SK-N-SH (cell line): Measurements from ENCODE around the gene DGAT2. TPM values are rescaled to one million over a fixed set of nuclear protein-coding genes. Genes with fewer than 3 reads are reported as not detected.

Experiments used
- CTCF ChIA-PET: fragments of 300-600, 350-600 bp; formaldehyde crosslinking; extraction: SDS; loops from one replicate; lab custom pipeline; 2021; lab: Yijun Ruan, JAX
- POLR2A ChIA-PET: fragments of 350-600 bp; sonication (Branson Sonifier 250); formaldehyde crosslinking; extraction: SDS; loops from one replicate; lab custom pipeline; 2020; ENCODE audit warnings: antibody characterized with exemption, inconsistent platforms; lab: Yijun Ruan, JAX
- DNase-seq: peaks from one replicate; pipeline ENCODE4 v3.0.0; 2012
- H2AFZ ChIP-seq: fragments of 200-600 bp; sonication (generic); 2 replicates; pipeline ENCODE4 v1.8.1; 2016; ENCODE audit warnings: antibody characterized with exemption, mild to moderate bottlenecking, low read depth
- H3F3A ChIP-seq: fragments of 200-600 bp; sonication (generic); replicated peaks from 2 replicates; pipeline ENCODE3; 2016; ENCODE audit warnings: antibody characterized with exemption, mild to moderate bottlenecking; ENCODE audit not compliant: insufficient read depth
- H3K27ac ChIP-seq, 2 experiments: fragments of 200-500 bp in 1 of 2; fragments of 200-600 bp in 1 of 2; sonication (Bioruptor generic) in 1 of 2; sonication (generic), shearing (Covaris generic) in 1 of 2; 2 replicates each; pipeline versions ENCODE4 v1.5.1 to v1.6.1; 2014 to 2016; ENCODE audit warnings: low read depth in 2 of 2, inconsistent platforms in 1 of 2, low read length in 1 of 2, mild to moderate bottlenecking in 1 of 2, mixed read lengths in 1 of 2
- H3K27me3 ChIP-seq: fragments of 200-600 bp; sonication (generic), shearing (Covaris generic); 2 replicates; pipeline ENCODE4 v1.6.1; 2016; ENCODE audit warnings: mixed run types; ENCODE audit not compliant: insufficient read depth
- H3K36me3 ChIP-seq, 2 experiments: fragments of 200-500 bp in 1 of 2; fragments of 200-600 bp in 1 of 2; sonication (Bioruptor generic) in 1 of 2; sonication (generic) in 1 of 2; replicated peaks in 1 of 2; 2 replicates each; pipeline versions ENCODE3 to v1.5.1; 2014 to 2016; ENCODE audit warnings: low read length in 1 of 2, mild to moderate bottlenecking in 1 of 2; ENCODE audit not compliant: insufficient read depth in 2 of 2, control insufficient read depth in 1 of 2
- H3K4me1 ChIP-seq, 2 experiments: fragments of 200-500 bp in 1 of 2; fragments of 200-600 bp in 1 of 2; sonication (Bioruptor generic) in 1 of 2; sonication (generic), shearing (Covaris generic) in 1 of 2; 2 replicates each; pipeline versions ENCODE4 v1.5.1 to v1.6.1; 2014 to 2016; ENCODE audit warnings: low read depth in 1 of 2, low read length in 1 of 2, mixed run types in 1 of 2; ENCODE audit not compliant: insufficient read depth in 2 of 2, control insufficient read depth in 1 of 2
- H3K4me2 ChIP-seq: fragments of 200-600 bp; sonication (generic), shearing (Covaris generic); 2 replicates; pipeline ENCODE4 v1.6.1; 2017; ENCODE audit warnings: mixed run types
- H3K4me3 ChIP-seq, 2 experiments: fragments of 200-500 bp in 1 of 2; fragments of 200-600 bp in 1 of 2; sonication (Bioruptor generic) in 1 of 2; sonication (generic), shearing (Covaris generic) in 1 of 2; 2 replicates each; pipeline versions ENCODE4 v1.5.1 to v1.8.1; 2014 to 2016; ENCODE audit warnings: low read depth in 2 of 2, inconsistent platforms in 1 of 2, low read length in 1 of 2, mild to moderate bottlenecking in 1 of 2, mixed read lengths in 1 of 2, moderate library complexity in 1 of 2
- H3K79me2 ChIP-seq: fragments of 200-600 bp; sonication (generic); 2 replicates; pipeline ENCODE4 v1.8.1; 2017; ENCODE audit warnings: mild to moderate bottlenecking; ENCODE audit not compliant: insufficient read depth
- H3K9ac ChIP-seq: fragments of 200-600 bp; sonication (generic); 2 replicates; pipeline ENCODE4 v1.6.1; 2017; ENCODE audit warnings: mixed run types
- H3K9me2 ChIP-seq: fragments of 200-600 bp; sonication (generic); 2 replicates; pipeline ENCODE4 v1.6.1; 2017; ENCODE audit warnings: mixed run types
- H3K9me3 ChIP-seq: fragments of 200-600 bp; sonication (generic); 2 replicates; pipeline ENCODE4 v1.6.1; 2017; ENCODE audit warnings: mixed run types, mild to moderate bottlenecking, moderate library complexity
- H4K20me1 ChIP-seq: fragments of 200-600 bp; sonication (generic); 2 replicates; pipeline ENCODE4 v1.6.1; 2017; ENCODE audit warnings: mild to moderate bottlenecking, mixed run types; ENCODE audit not compliant: insufficient read depth
- CHD2 ChIP-seq: fragments of 150-350 bp; IDR thresholded peaks from 2 replicates; pipeline ENCODE4 v1.6.1; 2018; ENCODE audit warnings: low read length; ENCODE audit not compliant: partially characterized antibody
- EP300 ChIP-seq, 2 experiments: IDR thresholded peaks; 2 replicates each; pipeline versions ENCODE4 v1.4.0 to v1.6.1; 2012; ENCODE audit warnings: borderline replicate concordance in 1 of 2, low read depth in 1 of 2, low read length in 1 of 2
- FOXJ3 ChIP-seq: sonication (generic); formaldehyde crosslinking; IDR thresholded peaks from 2 replicates; pipeline ENCODE4 v1.5.1; 2020; ENCODE audit warnings: mild to moderate bottlenecking, missing genetic modification reagents
- FOXM1 ChIP-seq: IDR thresholded peaks from 2 replicates; pipeline ENCODE4 v1.4.0; 2012; ENCODE audit warnings: low read depth, mild to moderate bottlenecking
- GABPA ChIP-seq: IDR thresholded peaks from 2 replicates; pipeline ENCODE4 v1.4.0; 2012; ENCODE audit warnings: low read depth, mild to moderate bottlenecking
- JUND ChIP-seq: IDR thresholded peaks from 2 replicates; pipeline ENCODE4 v1.4.0; 2012
- NRF1 ChIP-seq: IDR thresholded peaks from 2 replicates; pipeline ENCODE4 v1.6.1; 2012; ENCODE audit warnings: low read depth, mild to moderate bottlenecking, low read length
- POLR2AphosphoS5 ChIP-seq: IDR thresholded peaks from 2 replicates; pipeline ENCODE4 v1.6.1; 2012; ENCODE audit warnings: low read depth, low read length
- RAD21 ChIP-seq: IDR thresholded peaks from 2 replicates; pipeline ENCODE4 v1.6.1; 2012; ENCODE audit warnings: mild to moderate bottlenecking, low read length
- RXRA ChIP-seq: IDR thresholded peaks from 2 replicates; pipeline ENCODE4 v1.4.0; 2012; ENCODE audit warnings: low read depth, mild to moderate bottlenecking, borderline replicate concordance
- YY1 ChIP-seq: IDR thresholded peaks from 2 replicates; pipeline ENCODE4 v1.4.0; 2012; ENCODE audit warnings: low read depth, mild to moderate bottlenecking
- WGBS: methylation state at CpG from one replicate; pipeline ENCODE4 v1.1.6; 2017; ENCODE audit warnings: low lambda C conversion rate; 5-methylcytosine and 5-hydroxymethylcytosine counted together
- polyA plus RNA-seq, 3 experiments: library from polyadenylated mRNA; depleted of rRNA; stranded (reverse); fragments of >200 nt; gene quantifications; 2 replicates each; pipeline ENCODE4 v1.2.3, GENCODE V29; 2012
- TF ChIP-seq, protein P1 (sequence below): fragments of 150-350 bp; IDR thresholded peaks from 2 replicates; pipeline ENCODE4 v1.6.1; 2016; ENCODE audit warnings: mild to moderate bottlenecking, low read depth, low read length
- TF ChIP-seq, protein P2 (sequence below): IDR thresholded peaks from 2 replicates; pipeline ENCODE4 v1.6.1; 2012; ENCODE audit warnings: mild to moderate bottlenecking, low read depth, low read length, moderate library complexity

The DGAT2 gene
- polyA plus RNA-seq, 1 of the 3 experiments (the other 2 are of a cell fraction) = 1.4 TPM

DNA sequence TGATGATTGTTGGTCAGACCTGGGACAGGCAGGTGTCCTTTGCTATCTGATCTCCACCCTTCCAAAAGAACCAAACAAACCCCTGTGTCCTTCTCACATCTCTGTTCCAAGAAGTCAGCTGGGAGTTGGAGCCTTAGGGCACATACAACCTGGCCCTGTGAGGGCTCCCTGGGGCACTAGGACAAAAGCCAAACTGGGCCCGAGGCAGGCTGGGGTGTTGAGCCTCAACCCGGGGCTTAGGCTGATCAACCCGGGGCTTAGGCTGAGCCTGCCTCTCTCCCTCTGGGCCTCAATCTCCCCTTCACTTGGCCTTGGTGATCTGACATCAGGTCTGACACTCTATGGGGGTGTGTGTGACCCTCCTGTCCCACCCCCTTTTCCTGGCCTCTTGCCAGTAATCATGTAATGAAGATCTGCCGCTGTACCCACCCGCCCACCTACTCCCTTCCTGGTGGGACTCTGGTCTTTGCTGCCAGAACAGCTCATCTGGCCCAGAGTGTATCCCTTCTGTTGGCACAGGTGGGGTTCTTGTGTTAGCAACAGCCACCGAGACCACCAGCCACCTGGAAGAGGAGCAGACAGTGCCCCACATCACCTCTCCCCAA lies 23.7 kb downstream of the DGAT2 start:
- no peaks in the 10 kb centered on the region for H3K79me2 ChIP-seq
- no peaks in the 10 kb centered on the region; the same call in 1 of the 2 replicates for H3K27me3 ChIP-seq
- DNase-seq = no peak
- POLR2A ChIA-PET = no interaction called here
- H3K4me2 ChIP-seq = no peak overlapping the region
- no peak overlapping the region for H3K27ac ChIP-seq
- no peak overlapping the region for H3K9ac ChIP-seq
- no peaks in the 10 kb centered on the region for H3F3A ChIP-seq
- TF ChIP-seq GABPA (no peak), EP300 (IDR thresholded peaks at IDR 0.05; ENCODE audit: borderline replicate concordance in 1 of 2, low read depth in 1 of 2, low read length in 1 of 2) (no peak), YY1 (no peak), POLR2AphosphoS5 (no peak)
- TF ChIP-seq, protein P1, sequence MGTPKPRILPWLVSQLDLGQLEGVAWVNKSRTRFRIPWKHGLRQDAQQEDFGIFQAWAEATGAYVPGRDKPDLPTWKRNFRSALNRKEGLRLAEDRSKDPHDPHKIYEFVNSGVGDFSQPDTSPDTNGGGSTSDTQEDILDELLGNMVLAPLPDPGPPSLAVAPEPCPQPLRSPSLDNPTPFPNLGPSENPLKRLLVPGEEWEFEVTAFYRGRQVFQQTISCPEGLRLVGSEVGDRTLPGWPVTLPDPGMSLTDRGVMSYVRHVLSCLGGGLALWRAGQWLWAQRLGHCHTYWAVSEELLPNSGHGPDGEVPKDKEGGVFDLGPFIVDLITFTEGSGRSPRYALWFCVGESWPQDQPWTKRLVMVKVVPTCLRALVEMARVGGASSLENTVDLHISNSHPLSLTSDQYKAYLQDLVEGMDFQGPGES = no peak
- peaks cover 0 to 15% of the 10 kb centered on the region in 2 experiments; a peak in 1 of 4 replicates for H3K4me1 ChIP-seq
- H3K36me3 ChIP-seq = no peaks in the 10 kb centered on the region
- no peaks in the 10 kb centered on the region for H3K9me3 ChIP-seq
- no peak overlapping the region for H2AFZ ChIP-seq
- no peak overlapping the region for H3K4me3 ChIP-seq
- CTCF ChIA-PET = interaction anchor here (3.4 to 4.5 kb wide), 2 partner anchors 11 to 75 kb away, joined by 21 to 36 read pairs; no protein-coding TSS in a partner anchor
- WGBS = 74% methylated on average over 4 of the region's 6 CpGs
- H4K20me1 ChIP-seq = no peaks in the 10 kb centered on the region
- no peaks in the 10 kb centered on the region for H3K9me2 ChIP-seq

DNA sequence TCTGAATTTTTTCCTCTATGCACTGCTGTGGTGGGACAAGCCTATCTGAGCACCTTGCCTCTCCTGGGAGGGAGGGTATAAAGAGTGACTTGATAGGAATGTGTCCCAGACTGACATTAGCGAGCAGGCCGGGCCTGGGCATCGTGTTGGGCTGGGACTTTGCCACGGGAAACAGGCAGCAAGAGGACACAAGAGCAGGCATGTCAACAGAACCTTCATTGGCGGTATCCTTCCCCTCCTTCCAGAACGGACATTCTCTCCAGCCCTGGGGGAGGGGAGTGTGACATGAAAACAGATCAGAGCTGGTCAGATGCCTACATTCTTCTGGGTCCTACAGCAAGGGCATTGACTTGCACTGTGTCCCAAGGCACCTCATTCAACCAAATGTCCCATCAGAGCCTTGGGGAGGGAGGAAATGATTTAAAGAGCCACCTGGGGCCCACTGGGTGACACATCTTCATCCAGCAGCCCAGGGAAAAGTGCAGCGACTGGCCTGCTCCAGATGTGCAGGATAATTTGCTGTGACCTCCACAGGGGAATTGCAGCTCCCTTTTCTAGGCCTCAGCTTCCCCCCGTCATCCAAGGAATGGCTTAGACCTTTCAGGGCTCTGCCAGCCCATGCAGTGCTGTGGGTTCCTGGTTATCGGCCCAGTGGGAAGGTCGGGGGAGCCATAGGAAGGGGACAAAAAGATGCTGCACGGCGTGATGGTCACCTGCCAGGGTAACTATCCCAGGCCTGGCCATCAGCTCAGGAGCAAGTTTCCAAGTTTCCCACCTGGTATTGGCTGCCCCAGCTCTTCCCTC lies 24.6 kb downstream of the DGAT2 start:
- no peak overlapping the region for H3K9ac ChIP-seq
- no peak overlapping the region for H3K4me3 ChIP-seq
- no peaks in the 10 kb centered on the region for H3K79me2 ChIP-seq
- H4K20me1 ChIP-seq = no peaks in the 10 kb centered on the region
- no peak overlapping the region for H3K27ac ChIP-seq
- no peaks in the 10 kb centered on the region for H3F3A ChIP-seq
- no peaks in the 10 kb centered on the region; the same call in 1 of the 2 replicates for H3K27me3 ChIP-seq
- H3K9me2 ChIP-seq = no peaks in the 10 kb centered on the region
- H3K4me2 ChIP-seq = no peak overlapping the region
- no peak overlapping the region for H2AFZ ChIP-seq
- TF ChIP-seq RAD21 = no peak
- WGBS = 72% methylated on average over 11 of the region's 12 CpGs
- no peaks in the 10 kb centered on the region for H3K36me3 ChIP-seq
- CTCF ChIA-PET = interaction anchor here (0.6 to 4.5 kb wide), 5 partner anchors 10 to 435 kb away, joined by 3 to 36 read pairs (median 4); no protein-coding TSS in a partner anchor
- no peak for DNase-seq
- POLR2A ChIA-PET = no interaction called here
- peaks cover 0 to 15% of the 10 kb centered on the region in 2 experiments; a peak in 1 of 4 replicates for H3K4me1 ChIP-seq
- no peaks in the 10 kb centered on the region for H3K9me3 ChIP-seq

DNA sequence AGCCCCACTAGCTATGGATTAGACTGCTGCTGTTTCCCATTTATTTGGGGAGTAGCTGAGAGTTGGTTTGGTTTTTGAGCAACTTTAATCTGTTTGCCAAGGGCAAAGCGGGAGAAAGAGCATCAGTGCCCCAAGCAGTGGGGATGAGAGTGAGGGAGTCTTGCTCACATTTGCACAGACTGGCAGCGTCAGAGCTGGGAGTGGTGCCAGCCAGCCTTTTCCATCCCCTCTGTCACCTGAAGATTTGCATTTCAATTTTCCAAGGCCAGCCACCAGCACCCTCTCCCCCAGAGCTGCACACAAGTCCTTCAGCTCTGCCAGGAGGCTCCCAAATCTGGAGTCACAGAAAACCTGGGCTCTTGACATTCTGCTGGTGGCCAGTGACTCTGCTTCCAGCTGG lies 25.4 kb downstream of the DGAT2 start:
- no peak overlapping the region for H3K27ac ChIP-seq
- H3K4me2 ChIP-seq = no peak overlapping the region
- no peak for TF ChIP-seq FOXJ3 (CRISPR knock-in tag)
- no peak for TF ChIP-seq POLR2AphosphoS5
- TF ChIP-seq RXRA = no peak
- no peak for TF ChIP-seq CHD2
- TF ChIP-seq FOXM1 = no peak
- no peak for TF ChIP-seq JUND
- no peak for TF ChIP-seq NRF1
- TF ChIP-seq, protein P2, sequence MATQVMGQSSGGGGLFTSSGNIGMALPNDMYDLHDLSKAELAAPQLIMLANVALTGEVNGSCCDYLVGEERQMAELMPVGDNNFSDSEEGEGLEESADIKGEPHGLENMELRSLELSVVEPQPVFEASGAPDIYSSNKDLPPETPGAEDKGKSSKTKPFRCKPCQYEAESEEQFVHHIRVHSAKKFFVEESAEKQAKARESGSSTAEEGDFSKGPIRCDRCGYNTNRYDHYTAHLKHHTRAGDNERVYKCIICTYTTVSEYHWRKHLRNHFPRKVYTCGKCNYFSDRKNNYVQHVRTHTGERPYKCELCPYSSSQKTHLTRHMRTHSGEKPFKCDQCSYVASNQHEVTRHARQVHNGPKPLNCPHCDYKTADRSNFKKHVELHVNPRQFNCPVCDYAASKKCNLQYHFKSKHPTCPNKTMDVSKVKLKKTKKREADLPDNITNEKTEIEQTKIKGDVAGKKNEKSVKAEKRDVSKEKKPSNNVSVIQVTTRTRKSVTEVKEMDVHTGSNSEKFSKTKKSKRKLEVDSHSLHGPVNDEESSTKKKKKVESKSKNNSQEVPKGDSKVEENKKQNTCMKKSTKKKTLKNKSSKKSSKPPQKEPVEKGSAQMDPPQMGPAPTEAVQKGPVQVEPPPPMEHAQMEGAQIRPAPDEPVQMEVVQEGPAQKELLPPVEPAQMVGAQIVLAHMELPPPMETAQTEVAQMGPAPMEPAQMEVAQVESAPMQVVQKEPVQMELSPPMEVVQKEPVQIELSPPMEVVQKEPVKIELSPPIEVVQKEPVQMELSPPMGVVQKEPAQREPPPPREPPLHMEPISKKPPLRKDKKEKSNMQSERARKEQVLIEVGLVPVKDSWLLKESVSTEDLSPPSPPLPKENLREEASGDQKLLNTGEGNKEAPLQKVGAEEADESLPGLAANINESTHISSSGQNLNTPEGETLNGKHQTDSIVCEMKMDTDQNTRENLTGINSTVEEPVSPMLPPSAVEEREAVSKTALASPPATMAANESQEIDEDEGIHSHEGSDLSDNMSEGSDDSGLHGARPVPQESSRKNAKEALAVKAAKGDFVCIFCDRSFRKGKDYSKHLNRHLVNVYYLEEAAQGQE = no peak
- TF ChIP-seq, protein P1 = no peak
- no peaks in the 10 kb centered on the region for H4K20me1 ChIP-seq
- 86% methylated on average over 2 of the region's 2 CpGs for WGBS
- ChIA-PET CTCF (interaction anchor here (0.6 to 4.5 kb wide), 5 partner anchors 9 to 434 kb away, joined by 3 to 36 read pairs (median 4); no protein-coding TSS in a partner anchor), POLR2A (no interaction called here)
- H3F3A ChIP-seq = no peaks in the 10 kb centered on the region
- H3K4me1 ChIP-seq = peaks cover 0 to 15% of the 10 kb centered on the region in 2 experiments; a peak in 1 of 4 replicates
- H3K9me3 ChIP-seq = no peaks in the 10 kb centered on the region
- H3K9ac ChIP-seq = no peak overlapping the region
- no peaks in the 10 kb centered on the region; the same call in 1 of the 2 replicates for H3K27me3 ChIP-seq
- no peaks in the 10 kb centered on the region for H3K36me3 ChIP-seq
- no peaks in the 10 kb centered on the region for H3K79me2 ChIP-seq
- no peak overlapping the region for H2AFZ ChIP-seq
- no peak for DNase-seq
- H3K9me2 ChIP-seq = no peaks in the 10 kb centered on the region
- H3K4me3 ChIP-seq = no peak overlapping the region
